OCI-LY1 (cell line): ENCODE measurements around the gene SMYD2.

Experiments
- CTCF ChIP-seq: fragments of 200-600 bp; sonication (generic), shearing (Covaris generic); IDR thresholded peaks from 2 replicates; pipeline ENCODE4 v1.5.1; 2017; ENCODE audit warnings: mild to moderate bottlenecking, antibody characterized with exemption, low read length, moderate library complexity, mixed read lengths
- EZH2 ChIP-seq: fragments of 200-600 bp; sonication (generic), shearing (Covaris generic); IDR thresholded peaks from 2 replicates; pipeline ENCODE4 v1.8.0; 2017; ENCODE audit warnings: borderline replicate concordance, mixed run types, mild to moderate bottlenecking, antibody characterized with exemption, low read length, moderate library complexity, mixed read lengths

DNA sequence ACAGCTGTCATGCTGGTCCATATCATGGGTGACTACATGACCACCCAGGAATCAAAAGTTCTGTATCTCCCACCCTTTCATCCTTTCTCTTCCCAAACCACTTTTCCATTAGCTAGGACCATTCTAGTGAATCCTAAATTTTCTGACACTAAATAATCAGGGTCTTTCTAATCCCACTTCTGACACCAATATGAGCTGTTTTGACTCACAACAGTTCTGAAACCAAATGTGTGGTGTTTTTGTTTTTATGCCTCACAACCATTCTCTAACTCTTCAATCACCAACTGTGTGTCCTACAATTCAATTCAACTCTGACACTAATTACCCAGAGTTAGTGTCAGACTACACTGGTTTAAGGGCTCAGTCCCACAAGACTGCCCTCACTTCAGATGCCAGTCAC lies 63.9 kb downstream of the SMYD2 start:
- TF ChIP-seq CTCF (no peak), EZH2 (no peak)
